Subcutaneous abdominal adipose tissue (tissue), 5 donors: Measurements from ENCODE around the gene MTHFS.
"Not testable (repeated sequence)": the region's sequence is repeated elsewhere in the genome, so short reads cannot be mapped to it uniquely, and the experiment has no call there.

Source experiments
- H3K27ac ChIP-seq: one replicate; pipeline ENCODE4 v1.7.0; 2013; ENCODE audit warnings: low read depth, mild to moderate bottlenecking, inconsistent platforms, low read length, moderate library complexity
- H3K27me3 ChIP-seq, 5 donors: one replicate each; pipeline ENCODE4 v1.7.0; 2013; ENCODE audit warnings: low read length in 5 of 5, inconsistent platforms in 1 of 5; ENCODE audit not compliant: control insufficient read depth in 5 of 5, insufficient read depth in 4 of 5
- H3K36me3 ChIP-seq, 5 donors: one replicate each; pipeline ENCODE4 v1.7.0; 2013; ENCODE audit warnings: low read length in 5 of 5; ENCODE audit not compliant: control insufficient read depth in 5 of 5, insufficient read depth in 5 of 5
- H3K4me1 ChIP-seq, 5 donors: one replicate each; pipeline ENCODE4 v1.7.0; 2013; ENCODE audit warnings: low read length in 5 of 5, mild to moderate bottlenecking in 3 of 5, moderate library complexity in 1 of 5; ENCODE audit not compliant: control insufficient read depth in 5 of 5, insufficient read depth in 5 of 5
- H3K4me3 ChIP-seq, 5 donors: one replicate each; pipeline ENCODE4 v1.7.0; 2013; ENCODE audit warnings: low read length in 5 of 5, low read depth in 1 of 5
- H3K9ac ChIP-seq, 5 donors: one replicate each; pipeline ENCODE4 v1.7.0; 2013; ENCODE audit warnings: low read length in 5 of 5, mild to moderate bottlenecking in 4 of 5, moderate library complexity in 3 of 5
- H3K9me3 ChIP-seq, 5 donors: one replicate each; pipeline ENCODE4 v1.7.0; 2013; ENCODE audit warnings: low read length in 5 of 5; ENCODE audit not compliant: control insufficient read depth in 5 of 5
- donor health status: healthy.
- donor health status: healthy.
- donor health status: healthy.
- donor health status: healthy.
- donor health status: healthy.

MTHFS gene

DNA sequence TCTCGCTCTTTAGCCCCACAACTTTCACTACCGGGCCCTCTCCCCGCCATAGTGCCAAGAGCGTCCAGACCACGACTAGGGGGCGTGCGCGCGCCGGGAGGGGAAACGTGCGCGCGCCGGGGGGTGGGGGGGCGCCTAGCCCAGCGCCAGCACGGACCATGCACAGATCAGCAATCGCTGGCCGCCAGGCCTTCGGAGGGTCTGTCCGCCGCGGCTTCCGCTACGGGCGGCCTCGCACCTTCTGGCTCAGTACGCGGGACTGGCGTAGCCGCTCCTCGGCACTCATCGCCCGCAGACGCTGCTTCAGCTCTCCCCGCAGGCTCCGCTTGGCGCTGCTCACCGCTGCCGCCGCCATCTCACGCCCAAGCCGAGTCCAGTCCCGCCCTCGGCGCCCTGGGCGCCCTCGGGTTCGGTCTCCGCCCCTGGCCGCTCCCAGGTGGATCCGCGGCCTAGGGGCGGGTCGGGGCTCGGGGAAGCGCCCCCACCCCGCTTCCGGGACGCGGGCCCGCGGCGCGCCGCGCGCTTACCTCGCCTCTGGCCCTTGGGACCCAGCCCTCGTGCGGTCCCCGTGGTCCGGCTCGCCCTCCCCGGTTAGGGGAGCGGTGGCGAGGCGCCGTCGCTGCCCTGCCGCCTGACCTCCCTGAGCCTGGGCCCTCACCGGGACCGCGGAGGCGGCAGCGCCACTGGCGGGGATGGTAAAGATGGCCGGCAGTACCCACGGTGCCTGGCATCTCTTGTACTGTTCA is at the start of gene MTHFS:
TSS of gene MTHFS (minus strand) at position 381 of the 746 bp plus-strand sequence. CDS start at position 355, 26 bp downstream.
- Histone ChIP-seq H3K9ac (peak within 1 kb of the TSS; percentile 44 to 94 (median 88)), H3K36me3 (no peaks in the 10 kb centered on the region)

DNA sequence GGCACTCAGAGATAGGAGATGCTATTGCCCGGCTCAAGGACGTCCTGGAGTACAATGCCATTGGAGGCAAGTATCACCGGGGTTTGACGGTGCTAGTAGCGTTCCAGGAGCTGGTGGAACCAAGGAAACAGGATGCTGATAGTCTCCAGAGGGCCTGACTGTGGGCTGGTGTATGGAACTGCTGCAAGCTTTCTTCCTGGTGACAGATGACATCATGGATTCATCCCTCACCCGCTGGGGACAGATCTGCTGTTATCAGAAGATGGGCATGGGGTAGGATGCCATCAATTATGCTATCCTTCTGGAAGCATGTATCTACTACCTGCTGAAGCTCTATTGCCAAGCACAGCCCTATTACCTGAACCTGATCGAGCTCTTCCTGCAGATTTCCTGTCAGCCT is 47.8 kb upstream of the MTHFS start:
- H3K4me1 ChIP-seq, result no peaks in the 10 kb centered on the region
- H3K9me3 ChIP-seq, result no peaks in the 10 kb centered on the region
- H3K9ac ChIP-seq, result no peak overlapping the region
- H3K4me3 ChIP-seq, result no peak overlapping the region
- H3K27me3 ChIP-seq, result peaks cover 0 to 3% (median 0%) of the 10 kb centered on the region in 5 donors
- no peak overlapping the region for H3K27ac ChIP-seq
- no peaks in the 10 kb centered on the region for H3K36me3 ChIP-seq

More for the DNA sequence above, at the start of gene MTHFS:
- peak within 1 kb of the TSS; percentile 78 to 93 (median 91) for H3K4me3 ChIP-seq
- no peaks in the 10 kb centered on the region for H3K27me3 ChIP-seq
- H3K9me3 ChIP-seq, result no peaks in the 10 kb centered on the region
- peak within 1 kb of the TSS; percentile 88 for H3K27ac ChIP-seq
- H3K4me1 ChIP-seq, result peaks cover 3 to 27% (median 22%) of the 10 kb centered on the region in 5 donors

DNA sequence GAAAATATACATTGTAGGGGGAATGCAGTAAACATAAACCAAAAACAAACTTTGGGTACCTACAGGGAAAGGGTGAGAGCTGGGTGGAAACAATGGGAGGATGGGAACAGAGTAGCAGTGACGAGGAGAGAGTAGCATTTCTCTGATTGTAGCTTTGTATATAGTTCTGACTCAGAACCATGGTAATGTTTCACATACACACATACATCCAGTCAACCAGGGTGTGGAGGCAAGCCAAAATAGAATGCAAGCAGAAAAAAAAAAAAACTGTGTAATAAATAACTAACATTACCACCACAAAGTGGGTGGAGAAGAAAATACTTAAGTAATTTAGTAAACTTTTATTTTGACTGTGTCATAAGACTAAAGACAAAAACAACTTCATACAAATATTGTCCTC is 47.0 kb upstream of the MTHFS start:
- Histone ChIP-seq H3K9ac (no peak overlapping the region), H3K9me3 (no peaks in the 10 kb centered on the region), H3K27me3 (peaks cover 0 to 3% (median 0%) of the 10 kb centered on the region in 5 donors), H3K4me1 (no peaks in the 10 kb centered on the region), H3K36me3 (no peaks in the 10 kb centered on the region), H3K4me3 (no peak overlapping the region), H3K27ac (no peak overlapping the region)

DNA sequence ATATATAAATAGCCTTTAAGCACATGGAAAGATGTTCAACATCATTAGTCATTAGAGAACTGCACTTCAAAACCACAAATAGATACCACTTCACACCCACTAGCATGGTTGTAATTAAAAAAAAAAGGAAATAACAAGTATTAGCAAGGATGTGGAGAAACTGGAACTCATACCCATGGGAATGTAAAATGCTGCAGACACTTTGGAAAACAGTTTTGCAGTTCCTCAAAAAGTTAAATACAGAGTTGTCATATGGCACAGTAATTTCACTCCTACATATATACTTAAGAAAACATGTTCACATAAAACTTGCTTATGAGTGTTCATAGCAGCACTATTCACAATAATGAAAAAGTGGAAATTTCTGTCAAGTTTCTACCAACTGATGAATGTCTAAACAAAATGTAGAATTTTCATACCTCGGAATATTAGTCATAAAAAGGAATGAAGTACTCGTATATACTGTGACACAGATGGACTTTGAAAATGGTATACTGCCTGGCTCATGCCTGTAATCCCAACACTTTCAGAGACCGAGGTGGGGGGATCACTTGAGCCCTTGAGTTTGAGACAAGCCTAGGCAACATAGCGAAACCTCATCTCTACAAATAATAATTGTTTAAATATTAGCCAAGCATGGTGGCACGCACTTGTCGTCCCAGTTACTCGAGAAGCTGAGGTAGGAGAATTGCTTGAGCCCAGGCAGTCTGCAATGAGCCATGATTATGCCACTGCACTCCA is 46.1 kb upstream of the MTHFS start:
- Histone ChIP-seq H3K36me3 (no peaks in the 10 kb centered on the region), H3K4me1 (no peaks in the 10 kb centered on the region), H3K4me3 (no peak overlapping the region), H3K27me3 (peaks cover 0 to 3% (median 0%) of the 10 kb centered on the region in 5 donors), H3K27ac (no peak overlapping the region), H3K9me3 (no peaks in the 10 kb centered on the region), H3K9ac (no peak overlapping the region)

DNA sequence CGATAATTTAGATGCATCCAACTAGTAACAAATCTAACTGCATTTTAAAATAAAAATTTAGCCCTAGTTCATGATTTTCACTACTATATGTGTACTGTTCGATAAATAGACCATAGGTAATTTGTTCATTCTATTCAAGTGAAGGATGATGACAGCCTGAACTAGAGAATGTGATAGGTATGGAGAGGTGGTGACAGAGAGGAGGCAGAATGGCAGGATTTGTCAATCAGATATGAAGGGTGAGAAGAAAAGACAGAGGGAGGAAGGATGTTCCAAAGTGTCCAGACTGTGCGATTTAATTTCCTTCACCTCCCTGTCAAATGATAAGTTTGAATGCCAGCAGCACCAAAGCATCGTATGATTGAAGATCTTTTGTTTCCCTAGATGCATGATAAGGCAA is 42.6 kb upstream of the MTHFS start:
- H3K4me3 ChIP-seq, result no peak overlapping the region
- no peak overlapping the region for H3K27ac ChIP-seq
- H3K4me1 ChIP-seq, result no peaks in the 10 kb centered on the region
- no peaks in the 10 kb centered on the region for H3K36me3 ChIP-seq
- H3K9ac ChIP-seq, result no peak overlapping the region
- no peaks in the 10 kb centered on the region for H3K9me3 ChIP-seq
- H3K27me3 ChIP-seq, result peaks cover 0 to 3% (median 0%) of the 10 kb centered on the region in 5 donors

DNA sequence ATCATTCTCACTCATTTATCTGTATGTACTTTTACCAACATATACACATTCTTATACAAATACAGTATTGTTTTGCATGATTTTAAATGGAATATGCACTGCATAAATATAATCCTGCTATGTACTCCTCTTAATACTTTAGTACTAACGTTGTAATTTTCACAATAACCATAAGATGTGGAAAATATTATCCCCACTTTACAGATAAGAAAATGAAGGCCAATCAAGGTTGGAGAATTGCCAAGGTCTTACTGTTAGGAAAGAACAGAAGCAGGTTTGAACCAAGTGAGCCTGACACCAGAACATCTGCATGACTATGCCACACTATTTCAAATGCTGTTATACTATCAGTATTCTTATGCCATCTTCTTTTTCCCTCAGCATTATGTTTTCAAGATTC is 41.3 kb upstream of the MTHFS start:
- Histone ChIP-seq H3K9ac (no peak overlapping the region), H3K4me3 (no peak overlapping the region)

DNA sequence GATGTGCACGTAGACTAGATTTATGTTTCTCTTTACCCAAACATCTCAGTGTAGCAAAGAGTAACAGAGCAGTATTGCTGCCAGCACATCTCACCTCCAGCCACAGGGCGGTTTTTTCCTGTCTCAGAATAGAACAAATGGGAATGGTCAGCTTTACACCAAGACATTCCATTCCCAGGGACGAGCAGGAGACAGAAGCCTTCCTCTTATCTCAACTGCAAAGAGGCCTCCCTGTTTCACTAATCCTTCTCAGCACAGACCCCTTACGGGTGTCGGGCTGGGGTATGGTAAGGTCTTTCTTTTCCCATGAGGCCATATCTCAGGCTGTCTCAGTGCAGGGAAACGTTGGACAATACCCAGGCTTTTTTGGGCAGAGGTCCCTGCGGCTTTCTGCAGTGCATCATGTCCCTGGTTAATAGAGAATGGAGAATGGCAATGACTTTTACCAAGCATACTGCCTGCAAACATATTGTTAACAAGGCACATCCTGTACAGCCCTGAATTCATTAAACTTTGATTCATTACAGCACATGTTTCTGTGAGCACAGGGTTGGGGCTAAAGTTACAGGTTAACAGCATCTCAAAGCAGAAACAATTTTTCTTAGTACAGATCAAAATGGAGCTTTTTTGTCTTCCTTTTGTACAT is 38.9 kb upstream of the MTHFS start:
- not testable (repeated sequence) for H3K9ac ChIP-seq, H3K9me3 ChIP-seq, H3K4me3 ChIP-seq, H3K4me1 ChIP-seq, H3K27ac ChIP-seq, H3K36me3 ChIP-seq, H3K27me3 ChIP-seq

More for the DNA sequence above, 41.3 kb upstream of the MTHFS start:
- Histone ChIP-seq H3K9me3 (no peaks in the 10 kb centered on the region), H3K4me1 (no peaks in the 10 kb centered on the region), H3K27me3 (peaks cover 0 to 6% (median 3%) of the 10 kb centered on the region in 5 donors), H3K36me3 (no peaks in the 10 kb centered on the region), H3K27ac (no peak overlapping the region)

DNA sequence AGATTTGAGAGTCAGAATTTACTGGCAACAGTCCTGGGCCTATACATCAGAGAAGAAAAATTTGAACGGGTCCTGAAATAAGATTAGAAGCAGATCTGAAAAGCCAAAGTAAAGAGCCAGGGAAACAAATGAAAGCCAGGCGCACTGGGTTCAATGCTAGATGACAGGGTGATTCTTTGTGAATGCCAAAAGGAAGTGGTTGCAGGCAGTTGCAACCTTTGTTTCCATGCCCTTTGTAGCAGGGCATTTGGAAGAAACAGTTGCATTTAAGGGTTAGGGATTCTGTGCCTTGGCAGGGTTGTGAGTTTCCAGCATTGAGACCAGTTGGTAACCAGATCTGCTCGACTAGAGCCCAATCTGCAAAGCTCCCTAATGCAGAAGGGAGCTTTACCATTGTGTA is 36.4 kb upstream of the MTHFS start:
- H3K27ac ChIP-seq, result no peak overlapping the region
- H3K36me3 ChIP-seq, result no peaks in the 10 kb centered on the region
- no peak overlapping the region for H3K9ac ChIP-seq
- H3K4me3 ChIP-seq, result no peak overlapping the region
- no peaks in the 10 kb centered on the region for H3K4me1 ChIP-seq
- H3K27me3 ChIP-seq, result peaks cover 0 to 10% (median 0%) of the 10 kb centered on the region in 5 donors
- H3K9me3 ChIP-seq, result no peaks in the 10 kb centered on the region

DNA sequence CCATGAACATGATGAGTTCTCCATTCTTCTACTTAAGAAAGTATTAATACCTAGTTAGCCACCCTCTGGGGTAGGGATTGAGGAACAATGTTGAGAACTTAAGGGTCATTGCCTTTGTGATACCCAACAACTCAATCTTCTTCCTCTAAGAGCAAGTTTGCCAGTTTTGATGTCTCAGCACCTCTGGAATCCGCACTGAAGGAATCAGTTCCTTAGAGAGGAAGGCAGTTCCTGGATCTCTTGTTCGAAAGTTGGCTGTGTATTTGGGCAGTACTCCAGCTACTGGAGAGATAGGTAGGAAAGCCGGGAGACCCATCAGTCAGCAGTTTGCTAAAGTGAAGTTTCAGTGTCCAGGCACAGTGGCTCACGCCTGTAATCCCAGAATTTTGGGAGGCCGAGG is 35.6 kb upstream of the MTHFS start:
- Histone ChIP-seq H3K9me3 (no peaks in the 10 kb centered on the region), H3K4me1 (no peaks in the 10 kb centered on the region), H3K27ac (no peak overlapping the region), H3K4me3 (no peak overlapping the region), H3K9ac (no peak overlapping the region), H3K36me3 (no peaks in the 10 kb centered on the region), H3K27me3 (peaks cover 0 to 10% (median 0%) of the 10 kb centered on the region in 5 donors)

DNA sequence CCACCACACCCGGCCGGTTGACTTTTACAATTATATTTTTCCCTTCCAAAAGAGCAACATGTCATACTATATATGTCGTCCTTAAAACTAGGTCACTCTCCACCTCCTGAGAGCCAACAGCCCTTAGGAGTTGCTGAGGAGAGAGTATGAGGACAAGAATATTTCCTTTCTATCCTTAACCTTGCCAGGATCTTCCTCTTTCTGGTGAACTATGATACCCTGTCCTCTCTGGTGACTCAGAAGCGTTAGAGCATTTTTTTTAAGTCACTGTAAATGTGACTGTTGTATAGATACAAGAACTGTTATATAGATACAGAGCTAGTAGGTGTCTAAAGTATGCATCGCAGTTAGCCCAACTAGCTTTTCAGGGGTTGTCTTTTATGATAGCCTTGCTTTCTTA is 33.7 kb upstream of the MTHFS start:
- Histone ChIP-seq H3K27ac (no peak overlapping the region), H3K9ac (no peak overlapping the region), H3K36me3 (no peaks in the 10 kb centered on the region), H3K9me3 (no peaks in the 10 kb centered on the region), H3K27me3 (peaks cover 0 to 10% (median 0%) of the 10 kb centered on the region in 5 donors), H3K4me1 (no peaks in the 10 kb centered on the region), H3K4me3 (no peak overlapping the region)
